OCI-LY1 (cell line): Measurements from ENCODE around the gene GRIK2.

ENCODE experiments used
- CTCF ChIP-seq: fragments of 200-600 bp; sonication (generic), shearing (Covaris generic); IDR thresholded peaks from 2 replicates; pipeline ENCODE4 v1.5.1; 2017; ENCODE audit warnings: mild to moderate bottlenecking, antibody characterized with exemption, low read length, moderate library complexity, mixed read lengths
- EZH2 ChIP-seq: fragments of 200-600 bp; sonication (generic), shearing (Covaris generic); IDR thresholded peaks from 2 replicates; pipeline ENCODE4 v1.8.0; 2017; ENCODE audit warnings: borderline replicate concordance, mixed run types, mild to moderate bottlenecking, antibody characterized with exemption, low read length, moderate library complexity, mixed read lengths

- TF ChIP-seq CTCF (no peak), EZH2 (no peak)
Measured at GRCh38 chr6:101544286-101544685, 150.8 kb downstream of the GRIK2 start.
